Right ventricle myocardium inferior (tissue), 1 donor: ENCODE measurements around the gene RPL10. TPM values are rescaled to one million over a fixed set of nuclear protein-coding genes. Genes with fewer than 3 reads are reported as not detected.
"Not testable (repeated sequence)": the region's sequence is repeated elsewhere in the genome, so short reads cannot be mapped to it uniquely, and the experiment has no call there.

ENCODE experiments used
- ATAC-seq: fragments of 200-7000 bp; cut with Tn5 transposase; one replicate; pipeline ENCODE4 v1.9.1; 2020; ENCODE audit warnings: mild to moderate bottlenecking, moderate library complexity
- DNase-seq: peaks from one replicate; pipeline ENCODE4 v3.0.0; 2021; ENCODE audit errors: missing footprints
- intact Hi-C: fragments of 100-400 bp; cut with DNase I; formaldehyde crosslinking; loops from one replicate; pipeline ENCODE4 v1.11.0; 2022
- total RNA-seq: library from RNA; stranded (reverse); fragmentation: NEBNext Ultra II Directional; extraction: Animal tissue kit (Norgen Biotek cat#: 25700); gene quantifications from one replicate; pipeline ENCODE4 v1.2.1, GENCODE V29; 2021
- donor health status: DM: no; HTN: yes; CAD: no; lungs with severe emphysema.

Gene RPL10
- total RNA-seq, 1 donor from 2014 or later, result 2,181 TPM

DNA sequence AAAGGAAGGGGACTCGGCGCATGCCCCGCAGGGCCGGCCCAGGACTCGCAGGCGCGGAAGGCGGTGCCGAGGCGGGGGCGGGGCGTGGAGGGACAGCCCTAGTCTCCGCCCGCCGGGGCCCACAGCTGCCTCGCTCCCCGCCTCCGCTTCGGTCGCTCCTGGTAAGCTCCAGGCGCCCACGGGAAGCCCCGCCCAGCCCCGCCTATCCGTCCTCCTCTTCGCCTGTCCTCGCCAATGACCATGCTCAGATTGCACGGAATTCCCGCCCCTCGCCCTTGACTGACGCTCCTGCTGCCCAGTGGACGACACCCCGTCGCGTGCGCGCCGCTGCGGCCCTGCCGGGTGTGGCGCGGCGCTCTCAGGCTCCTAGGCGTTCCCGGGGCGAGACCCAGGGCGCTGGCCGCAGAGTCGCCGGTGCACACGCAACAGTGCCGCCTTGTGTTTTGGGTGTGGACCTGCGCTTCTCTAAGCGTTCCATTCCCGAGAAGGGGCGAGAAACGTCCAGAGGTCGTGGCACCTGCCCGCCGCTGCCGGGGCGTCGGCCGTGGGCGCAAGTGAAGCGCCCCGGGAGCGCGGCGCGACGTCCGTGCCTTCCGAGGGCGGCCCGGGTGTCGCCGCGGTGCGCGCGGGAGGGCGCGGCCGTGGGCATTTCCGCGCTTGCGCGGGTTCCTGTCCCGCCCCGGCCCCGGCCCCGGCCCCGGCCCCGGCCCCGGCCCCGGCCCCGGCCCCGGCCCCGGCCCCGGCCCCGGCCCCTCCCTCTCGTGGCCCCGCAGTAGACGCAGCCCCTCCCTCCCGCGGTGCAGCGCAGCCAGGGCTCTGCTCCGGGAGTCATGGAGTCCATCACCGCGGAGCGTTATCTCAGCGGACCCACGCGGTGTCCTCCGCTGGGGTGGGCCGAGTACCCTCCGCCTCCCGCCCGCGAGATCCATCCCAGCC lies 8.1 kb upstream of the RPL10 start:
- not testable (repeated sequence) for DNase-seq
- intact Hi-C loops, result loop anchor here (10.0 kb wide), 1 partner anchor 375 kb away; the partner anchor contains the start of gene IRAK1
- ATAC-seq, result peak; percentile 93

DNA sequence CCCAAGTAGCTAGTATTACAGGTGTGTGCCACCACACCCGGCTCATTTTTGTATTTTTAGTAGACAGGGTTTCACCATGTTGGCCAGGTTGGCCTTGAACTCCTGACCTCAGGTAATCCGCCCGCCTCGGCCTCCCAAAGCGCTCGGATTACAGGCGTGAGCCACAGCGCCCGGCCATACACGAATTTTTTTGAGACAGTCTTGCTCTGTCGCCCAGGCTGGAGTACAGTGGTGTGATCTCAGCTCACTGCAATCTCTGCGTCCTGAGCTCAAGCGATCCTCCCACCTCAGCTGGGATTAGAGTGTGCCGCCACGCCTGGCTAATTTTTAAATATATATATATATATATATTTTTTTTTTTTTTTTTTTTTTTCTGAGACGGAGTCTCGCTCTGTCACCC lies 1.8 kb upstream of the RPL10 start:
- ATAC-seq, intact Hi-C loops, DNase-seq: not testable (repeated sequence)

DNA sequence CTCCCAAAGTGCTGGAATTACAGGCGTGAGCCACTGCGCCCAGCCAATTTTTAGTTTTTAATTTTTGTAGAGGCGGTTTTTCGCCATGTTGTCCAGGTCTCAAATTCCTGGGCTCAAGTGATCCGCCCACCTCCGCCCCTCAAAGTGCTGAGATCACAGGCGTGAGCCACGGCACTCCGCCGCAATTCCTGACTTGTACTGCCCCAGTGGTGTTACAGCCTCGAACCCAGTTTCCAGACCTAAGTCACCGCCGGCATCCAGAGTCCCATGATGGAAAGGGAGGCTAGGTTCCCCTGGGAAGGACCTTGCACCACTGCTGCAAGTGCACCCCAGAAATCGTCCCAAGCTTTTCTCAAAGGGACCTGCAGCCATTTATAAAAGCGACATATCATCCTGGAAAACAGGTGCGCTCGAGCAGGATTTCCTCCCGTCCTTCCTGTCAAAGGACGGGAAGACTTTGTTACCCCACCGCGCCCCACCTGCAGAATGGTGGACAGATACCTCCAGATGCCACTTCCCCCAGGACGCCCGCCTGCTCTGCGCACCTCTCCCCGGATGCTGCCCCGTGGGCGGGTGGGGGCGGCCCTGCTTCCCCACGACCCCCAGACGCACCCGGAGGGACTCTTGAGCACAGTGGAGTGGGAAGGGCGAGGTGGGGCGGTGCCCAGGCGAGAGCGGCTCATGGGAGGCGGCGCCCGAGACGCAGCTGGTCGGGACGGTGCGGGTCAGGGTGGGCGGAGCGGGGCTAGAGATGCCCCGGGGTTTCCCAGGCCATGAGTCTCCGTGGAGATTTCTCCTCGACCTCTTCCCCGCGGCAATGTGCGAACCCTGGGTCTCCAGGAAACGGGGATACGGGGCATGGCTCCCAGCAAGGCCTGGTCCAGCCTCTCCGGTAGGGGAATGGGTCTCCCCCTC lies 947 bp upstream of the RPL10 start:
- DNase-seq (peak; percentile 86), ATAC-seq (peak; percentile 88)
- intact Hi-C loops, result no loop called here

DNA sequence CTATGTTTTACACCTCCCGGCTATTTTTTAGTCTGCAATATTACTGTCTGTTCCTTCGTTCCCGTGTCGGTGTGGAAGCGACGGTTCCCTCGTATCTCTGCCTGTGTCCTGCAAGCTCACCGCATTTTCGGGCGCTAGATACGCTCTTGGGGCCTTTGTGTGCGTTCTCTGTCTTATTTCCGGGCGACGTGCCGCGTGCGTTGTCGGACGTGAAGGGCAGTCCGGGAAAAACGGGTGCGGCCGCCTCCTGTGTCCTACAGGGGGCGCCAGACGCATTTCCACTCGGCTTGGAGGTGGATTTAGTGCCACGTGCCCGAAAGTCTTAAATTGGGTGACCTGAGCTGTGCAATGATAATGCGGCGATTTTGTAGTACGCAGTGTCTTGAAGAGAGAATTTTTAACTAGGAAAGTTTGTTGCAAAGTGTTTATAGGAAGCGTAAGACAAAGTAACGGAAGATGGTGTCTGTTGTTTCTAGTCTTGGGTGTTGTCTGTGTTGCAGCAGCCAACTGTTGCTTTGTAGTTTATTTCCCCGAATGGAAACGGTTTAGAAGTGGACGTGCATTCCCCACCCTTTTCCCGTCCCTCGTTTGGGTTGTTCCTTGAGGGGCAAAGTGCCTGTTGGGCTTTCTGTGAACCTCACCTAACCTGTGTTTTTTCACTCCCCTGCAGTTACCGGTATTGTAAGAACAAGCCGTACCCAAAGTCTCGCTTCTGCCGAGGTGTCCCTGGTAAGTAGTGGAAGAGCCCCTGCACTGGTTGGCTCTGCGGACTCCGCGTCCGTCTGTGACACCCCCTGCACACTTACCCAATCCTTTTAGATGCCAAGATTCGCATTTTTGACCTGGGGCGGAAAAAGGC lies 720 bp downstream of the RPL10 start:
- intact Hi-C loops, result loop anchor here (1.0 kb wide), 1 partner anchor 10 kb away; the partner anchor contains the start of gene DNASE1L1
- peak; percentile 55 for ATAC-seq

DNA sequence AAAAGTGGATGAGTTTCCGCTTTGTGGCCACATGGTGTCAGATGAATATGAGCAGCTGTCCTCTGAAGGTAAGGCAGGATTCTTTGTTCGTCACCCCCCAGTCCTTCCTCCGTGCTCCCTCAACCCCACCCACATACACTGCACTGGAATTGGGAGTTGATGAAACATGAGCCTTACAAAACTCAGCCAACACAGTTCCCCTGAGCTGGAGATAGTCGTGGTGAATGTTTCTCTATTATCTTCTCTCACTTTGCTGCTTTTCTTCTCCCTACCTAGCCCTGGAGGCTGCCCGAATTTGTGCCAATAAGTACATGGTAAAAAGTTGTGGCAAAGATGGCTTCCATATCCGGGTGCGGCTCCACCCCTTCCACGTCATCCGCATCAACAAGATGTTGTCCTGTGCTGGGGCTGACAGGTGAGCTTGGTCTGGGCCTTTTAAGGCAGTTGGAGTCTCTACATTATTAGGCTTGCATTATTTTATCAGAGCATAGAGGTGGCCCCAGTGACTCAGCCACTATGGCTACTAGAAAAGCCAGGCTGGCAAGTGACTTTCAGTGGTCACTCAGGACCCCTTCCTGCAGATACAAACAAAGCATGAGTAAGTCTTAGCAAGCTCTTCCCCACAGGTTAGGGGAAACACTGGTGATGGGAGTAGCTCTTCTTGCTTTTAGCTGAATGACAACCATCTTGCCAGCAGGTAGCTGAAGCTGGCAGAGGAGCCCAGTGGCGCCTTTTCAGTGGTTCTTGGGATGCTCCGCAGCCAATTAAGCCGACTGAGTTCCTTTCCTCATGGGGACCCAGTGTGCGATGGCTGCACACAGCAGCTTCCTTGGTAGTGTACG lies 1.6 kb downstream of the RPL10 start:
- intact Hi-C loops, result loop anchor here (1.0 kb wide), 1 partner anchor 10 kb away; the partner anchor contains the start of gene DNASE1L1
- DNase-seq (no peak), ATAC-seq (no peak)

More for the DNA sequence above, 720 bp downstream of the RPL10 start:
- DNase-seq, result peak; percentile 94

DNA sequence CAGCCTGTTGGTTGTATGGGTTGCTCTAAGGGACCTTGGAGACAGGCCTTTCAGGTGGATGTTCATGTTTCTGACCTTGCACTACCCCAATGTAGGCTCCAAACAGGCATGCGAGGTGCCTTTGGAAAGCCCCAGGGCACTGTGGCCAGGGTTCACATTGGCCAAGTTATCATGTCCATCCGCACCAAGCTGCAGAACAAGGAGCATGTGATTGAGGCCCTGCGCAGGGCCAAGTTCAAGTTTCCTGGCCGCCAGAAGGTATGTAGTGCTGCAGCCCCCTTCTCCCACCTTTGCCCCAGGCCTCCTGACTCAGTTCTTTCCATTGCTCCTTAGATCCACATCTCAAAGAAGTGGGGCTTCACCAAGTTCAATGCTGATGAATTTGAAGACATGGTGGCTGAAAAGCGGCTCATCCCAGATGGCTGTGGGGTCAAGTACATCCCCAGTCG lies 2.2 kb downstream of the RPL10 start:
- ATAC-seq, DNase-seq, intact Hi-C loops: not testable (repeated sequence)

DNA sequence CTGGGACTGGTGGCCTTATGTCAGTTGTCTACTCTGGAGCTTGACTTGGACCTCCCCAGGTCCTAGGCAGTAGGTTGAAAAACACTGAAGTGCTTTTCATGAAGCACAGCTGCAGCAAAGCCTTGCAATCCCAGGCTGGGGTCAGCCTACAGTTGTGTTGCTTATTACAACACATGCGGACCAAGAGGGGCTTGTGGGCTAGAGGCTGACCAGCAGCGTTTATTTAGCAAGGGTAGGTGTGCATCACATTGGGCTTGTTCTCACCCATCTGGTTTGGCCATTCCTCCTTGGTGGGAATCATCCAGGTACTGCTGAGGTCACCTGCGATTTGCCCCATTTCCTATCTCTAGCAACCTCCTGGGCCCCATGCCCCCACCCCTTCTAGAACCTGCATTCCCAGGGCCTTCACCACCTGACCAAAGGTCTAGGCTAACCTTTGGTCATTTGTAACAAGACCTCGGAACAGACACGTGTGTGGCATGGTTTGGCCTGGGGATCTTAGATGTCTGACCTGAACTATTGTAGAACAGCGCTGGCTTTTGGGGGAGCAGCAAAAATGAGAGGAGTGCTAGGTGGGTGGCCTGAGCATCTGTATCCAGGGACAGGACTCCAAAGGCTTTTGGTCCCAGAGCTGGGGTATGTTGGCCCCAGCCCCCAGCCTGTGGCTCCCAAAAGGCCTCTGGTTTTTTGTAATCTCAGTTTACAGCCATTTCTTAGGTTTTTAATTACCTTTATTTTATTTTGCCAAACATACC lies 3.0 kb downstream of the RPL10 start:
- DNase-seq (no peak), ATAC-seq (no peak)
- intact Hi-C loops, result no loop called here

DNA sequence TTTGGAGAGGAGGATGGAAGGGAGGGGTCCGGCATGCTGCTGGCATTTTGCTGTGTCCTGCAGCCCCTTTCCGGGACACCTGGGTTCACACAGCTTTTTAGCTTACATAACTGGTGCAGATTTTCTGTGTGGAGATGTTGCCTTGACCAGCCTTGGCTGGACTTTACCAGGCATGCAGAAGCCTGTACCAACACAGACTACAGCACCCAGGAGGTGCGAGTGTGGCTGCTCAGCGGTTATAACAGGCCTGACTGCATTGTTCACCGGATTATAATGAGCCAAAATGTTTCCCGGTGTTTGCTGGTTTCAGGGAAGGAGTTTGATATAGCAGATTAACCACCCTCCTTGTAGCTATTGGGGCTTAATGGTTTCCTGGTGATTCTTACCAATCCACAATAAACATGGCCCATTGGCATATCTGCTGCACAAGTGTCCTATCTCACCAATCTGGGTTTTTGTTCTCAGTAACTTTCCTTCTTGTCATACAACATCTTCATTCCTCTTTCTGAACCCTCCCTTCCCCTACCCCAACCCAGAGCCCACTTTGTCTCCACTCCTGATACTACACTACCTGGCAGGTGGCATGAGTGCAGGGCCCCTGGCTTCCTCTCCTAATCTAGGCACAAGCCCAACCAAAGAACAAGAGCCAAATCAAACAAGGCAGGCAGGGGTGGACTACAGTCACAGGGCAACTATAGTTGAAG lies 3.9 kb downstream of the RPL10 start:
- DNase-seq (no peak), ATAC-seq (no peak)
- intact Hi-C loops, result no loop called here

DNA sequence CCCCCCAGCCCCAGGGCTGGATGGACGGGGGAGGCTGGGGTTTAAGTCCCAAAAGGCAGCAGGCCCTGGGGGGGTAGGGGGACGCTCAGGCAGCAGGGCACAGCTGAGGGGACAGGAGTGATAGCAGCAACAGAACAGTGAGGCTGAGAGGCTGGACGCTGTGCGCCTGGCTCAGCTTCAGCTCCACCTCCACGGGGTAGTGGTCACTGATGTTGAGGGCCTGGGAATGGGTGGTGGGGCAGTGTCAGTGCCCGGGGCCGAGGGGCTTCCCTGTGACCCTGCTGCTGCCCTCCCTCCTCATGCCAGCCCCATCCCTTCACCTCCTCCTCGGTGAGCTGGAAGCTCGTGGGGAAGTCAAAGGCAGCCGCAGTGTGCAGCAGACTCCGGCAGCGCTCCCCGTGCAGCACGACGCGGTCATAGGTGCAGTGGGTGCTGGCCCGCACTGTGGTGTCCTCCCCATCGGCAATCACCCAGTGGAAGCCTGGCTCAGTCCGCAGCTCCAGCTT lies 4.5 kb downstream of the RPL10 start:
- intact Hi-C loops, result no loop called here
- no peak for ATAC-seq
- DNase-seq, result no peak

DNA sequence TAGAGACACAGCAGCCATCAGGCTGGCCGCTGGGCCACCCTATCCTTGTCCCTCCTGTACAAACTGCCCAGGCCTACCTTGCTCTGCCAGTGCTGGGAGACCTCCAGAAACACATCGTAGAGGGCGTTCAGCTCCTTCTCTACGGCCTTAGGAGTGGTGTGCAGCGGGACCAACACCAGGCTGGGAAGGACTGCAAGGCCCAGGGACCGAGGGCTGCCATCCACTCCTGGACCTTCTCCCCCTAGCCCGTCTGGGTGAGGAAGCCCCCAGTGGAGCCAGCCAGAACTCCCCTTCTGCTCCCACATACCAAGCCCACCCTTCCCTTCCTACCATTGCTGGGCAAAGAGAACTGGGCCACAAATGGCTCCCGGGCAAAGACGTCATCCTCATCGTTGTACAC lies 5.0 kb downstream of the RPL10 start:
- intact Hi-C loops, result no loop called here
- DNase-seq (no peak), ATAC-seq (no peak)

DNA sequence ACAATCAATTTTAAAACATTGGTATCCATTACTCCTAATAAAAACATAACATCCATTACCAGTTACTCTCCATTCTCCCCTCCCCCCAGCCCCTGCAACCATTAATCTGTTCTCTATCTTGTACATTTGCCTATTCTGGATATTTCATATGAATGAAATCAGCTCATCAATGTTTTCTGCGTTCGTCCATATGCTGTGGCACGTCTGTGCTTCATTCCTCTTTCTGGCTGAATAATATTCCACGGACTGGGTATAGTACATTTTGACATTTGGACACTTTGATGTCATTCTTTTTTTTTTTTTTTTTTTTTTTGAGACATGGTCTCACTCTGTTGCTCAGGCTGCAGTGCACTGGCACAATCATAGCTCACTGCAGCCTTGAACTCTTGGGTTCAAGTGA lies 5.7 kb downstream of the RPL10 start:
- intact Hi-C loops, result no loop called here
- DNase-seq, result no peak
- ATAC-seq, result no peak

DNA sequence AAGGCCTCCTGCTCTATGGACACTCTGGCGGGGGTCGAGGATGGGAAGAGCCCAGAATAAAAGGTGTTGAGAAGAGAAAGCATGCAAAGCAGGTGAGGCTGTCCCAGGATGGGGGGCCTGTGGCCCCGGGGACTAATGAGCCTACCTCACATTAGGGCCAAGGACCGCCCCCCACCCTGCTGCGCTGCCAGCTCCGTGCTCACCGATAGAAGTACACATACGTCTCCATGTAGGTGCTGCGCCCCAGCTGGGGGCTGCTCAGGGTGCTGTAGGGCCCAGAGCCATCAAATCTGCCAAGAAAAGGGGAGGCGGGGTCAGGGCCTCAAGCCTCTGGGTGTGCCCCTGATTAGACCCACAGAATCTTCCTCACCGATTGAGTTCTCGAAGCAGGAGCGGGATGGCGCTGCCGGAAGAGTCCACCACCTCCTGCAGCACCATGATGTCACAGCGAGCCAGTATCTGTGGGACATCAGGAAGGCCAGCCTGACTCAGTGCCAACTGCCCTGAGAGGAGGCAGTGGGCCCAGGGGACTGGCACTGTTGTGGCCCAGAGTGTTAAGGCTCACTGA lies 6.5 kb downstream of the RPL10 start:
- intact Hi-C loops, result no loop called here
- ATAC-seq (no peak), DNase-seq (no peak)

DNA sequence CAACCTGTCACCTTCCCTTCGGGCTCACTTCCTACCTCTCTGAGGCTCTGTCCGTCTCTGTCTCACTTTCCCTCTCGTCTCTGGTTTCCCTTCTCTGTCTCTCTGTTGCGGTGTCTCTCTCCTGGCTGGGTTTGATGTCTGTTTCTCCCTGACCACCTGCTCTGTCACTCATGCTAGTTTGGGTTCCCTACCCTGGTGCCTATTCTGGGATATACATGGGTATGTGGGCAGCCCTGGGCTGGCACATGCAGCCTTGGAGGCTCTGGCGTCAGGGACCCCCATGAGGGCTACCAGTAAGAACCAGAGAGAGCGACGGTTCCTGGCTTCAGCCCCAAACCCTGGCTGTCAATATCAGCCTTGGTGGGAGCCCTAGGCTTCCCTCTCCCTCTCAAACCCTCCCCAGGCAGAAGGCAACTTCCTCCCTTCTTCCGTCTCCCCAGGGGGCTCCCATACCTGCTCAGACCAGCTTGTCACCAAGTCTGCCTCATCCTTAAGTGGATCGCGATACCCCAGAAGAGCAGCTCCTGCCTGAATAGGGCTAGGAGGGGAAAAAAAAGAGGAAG lies 10.6 kb downstream of the RPL10 start:
- intact Hi-C loops, result loop anchor here (1.0 kb wide), 1 partner anchor 9 kb away; no protein-coding TSS in a partner anchor
- DNase-seq (no peak), ATAC-seq (no peak)

DNA sequence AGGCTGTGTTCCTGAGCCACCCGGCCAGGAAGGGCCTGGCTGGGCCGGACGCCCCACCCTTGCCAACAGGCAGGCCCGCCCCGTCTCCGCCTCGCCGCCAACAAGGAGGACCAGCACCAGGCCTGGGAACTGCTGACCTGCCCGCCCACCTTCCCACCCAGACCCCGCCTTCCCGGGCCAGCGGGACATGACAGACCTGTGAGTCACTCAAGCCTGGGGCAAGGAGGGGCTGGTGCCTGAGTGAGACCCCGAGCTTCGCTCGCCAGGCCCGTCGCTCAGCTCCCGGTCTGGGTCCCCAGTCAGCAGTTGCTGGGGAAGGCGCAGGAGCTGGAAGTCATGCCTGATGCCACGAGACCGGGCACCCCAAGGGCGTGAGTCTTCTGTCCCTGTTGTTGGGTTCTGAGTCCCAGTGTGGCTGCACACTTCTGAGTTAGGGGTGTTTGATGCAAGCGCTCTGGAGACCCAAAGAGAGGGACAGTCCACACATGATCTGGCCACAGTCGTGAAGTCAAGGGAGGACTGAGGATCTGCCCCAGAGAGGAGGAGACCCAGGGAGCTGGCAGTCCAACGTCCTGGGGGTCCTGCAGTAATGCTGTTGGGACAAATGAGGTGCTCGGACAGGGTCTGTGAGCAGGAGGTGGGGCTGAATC lies 11.2 kb downstream of the RPL10 start, which contains the start of gene DNASE1L1:
DNASE1L1 (minus strand) TSS at position 33 of the 650 bp plus-strand sequence. CDS start 3,686 bp downstream, outside the sequence.
- DNase-seq, result peak; percentile 93
- intact Hi-C loops, result loop anchor here (1.0 kb wide), 1 partner anchor 10 kb away; no protein-coding TSS in a partner anchor
- ATAC-seq, result peak; percentile 62

DNA sequence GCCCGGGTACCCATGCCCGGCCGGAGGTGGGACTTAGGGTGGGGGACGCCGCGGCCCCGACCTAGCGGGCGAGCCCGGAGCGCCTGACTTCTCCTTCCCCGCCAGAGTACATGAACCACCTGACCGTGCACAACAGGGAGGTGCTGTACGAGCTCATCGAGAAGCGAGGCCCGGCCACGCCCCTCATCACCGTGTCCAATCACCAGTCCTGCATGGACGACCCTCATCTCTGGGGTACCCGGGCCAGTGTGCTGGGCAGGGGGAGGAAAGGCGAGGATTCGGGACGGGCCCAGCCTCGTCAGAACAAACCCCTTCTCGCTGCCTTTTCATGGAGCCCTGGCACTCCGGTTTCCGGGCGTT lies 13.8 kb downstream of the RPL10 start:
- ATAC-seq (peak; percentile 71), DNase-seq (no peak)
- intact Hi-C loops, result loop anchor here (2.0 kb wide), 1 partner anchor 19 kb away; no protein-coding TSS in a partner anchor
